Activated naive CD8-positive, alpha-beta T cell treated with anti-CD3 and anti-CD28 coated beads for 36 hours (primary cell): ENCODE results near the gene OR4D6. TPM values are rescaled to one million over a fixed set of nuclear protein-coding genes. Genes with fewer than 3 reads are reported as not detected.

Source experiments
- DNase-seq: peaks from one replicate; pipeline ENCODE4 v3.0.0; 2021
- H3K27ac Mint-ChIP-seq: one replicate; pipeline ENCODE4 v1.8.0; 2022; ENCODE audit warnings: mild to moderate bottlenecking, moderate library complexity, mixed read lengths
- H3K27me3 Mint-ChIP-seq: one replicate; pipeline ENCODE4 v1.8.0; 2022; ENCODE audit warnings: mild to moderate bottlenecking, mixed read lengths
- H3K36me3 Mint-ChIP-seq: one replicate; pipeline ENCODE4 v1.8.0; 2021; ENCODE audit warnings: mild to moderate bottlenecking, mixed read lengths
- H3K4me1 Mint-ChIP-seq: one replicate; pipeline ENCODE4 v1.8.0; 2021; ENCODE audit warnings: mixed read lengths
- H3K4me3 Mint-ChIP-seq: one replicate; pipeline ENCODE4 v1.8.0; 2022; ENCODE audit warnings: mild to moderate bottlenecking, moderate library complexity, mixed read lengths
- H3K9me3 Mint-ChIP-seq: one replicate; pipeline ENCODE4 v1.8.0; 2022; ENCODE audit warnings: mixed read lengths
- total RNA-seq, 2 experiments: library from RNA; stranded (reverse); gene quantifications; one replicate each; pipeline ENCODE4 v1.2.3, GENCODE V29; 2021

OR4D6 gene
- total RNA-seq, 2 experiments from 2014 or later, result not detected

- DNase-seq, result no peak
- H3K36me3 Mint-ChIP-seq, result no peaks in the 10 kb centered on the region
- no peak overlapping the region for H3K27ac Mint-ChIP-seq
- no peaks in the 10 kb centered on the region for H3K4me1 Mint-ChIP-seq
- peaks cover 24% of the 10 kb centered on the region for H3K27me3 Mint-ChIP-seq
- no peaks in the 10 kb centered on the region for H3K9me3 Mint-ChIP-seq
- no peak overlapping the region for H3K4me3 Mint-ChIP-seq
Observed at GRCh38 chr11:59463190-59463641, 6.5 kb downstream of the OR4D6 start.

DNA sequence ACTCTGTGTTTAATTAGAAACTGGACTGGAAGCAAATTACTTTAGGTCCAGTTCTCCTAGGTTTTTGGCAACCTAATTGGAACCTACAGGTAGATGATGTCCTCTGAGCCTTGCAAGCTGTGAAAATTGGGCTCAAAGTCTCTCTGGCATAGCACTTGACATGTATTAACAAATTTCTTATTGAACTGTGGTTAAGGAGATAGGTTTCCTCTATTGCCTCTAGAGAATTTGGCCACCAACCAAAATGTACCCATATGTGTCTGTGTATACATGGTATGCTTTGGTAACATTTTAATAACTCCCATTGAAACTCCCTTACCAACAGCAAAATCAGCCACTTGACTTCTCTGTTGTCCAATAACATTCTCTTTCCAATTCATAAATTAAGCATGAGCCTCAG is 16.3 kb downstream of the OR4D6 start, which contains the start of gene OR4D10:
Gene OR4D10, plus strand, starts transcription at position 301 of the 400 bp plus-strand sequence. CDS start 4,115 bp downstream, outside the sequence.
- H3K27ac Mint-ChIP-seq, result no peak within 1 kb of the TSS
- no peaks in the 10 kb centered on the region for H3K9me3 Mint-ChIP-seq
- H3K4me3 Mint-ChIP-seq, result no peak within 1 kb of the TSS
- peaks cover 26% of the 10 kb centered on the region for H3K27me3 Mint-ChIP-seq
- H3K36me3 Mint-ChIP-seq, result no peaks in the 10 kb centered on the region
- H3K4me1 Mint-ChIP-seq, result no peaks in the 10 kb centered on the region
- no peak for DNase-seq

- H3K27ac Mint-ChIP-seq, result no peak overlapping the region
- no peaks in the 10 kb centered on the region for H3K36me3 Mint-ChIP-seq
- H3K4me3 Mint-ChIP-seq, result no peak overlapping the region
- DNase-seq, result no peak
- peaks cover 20% of the 10 kb centered on the region for H3K27me3 Mint-ChIP-seq
- H3K4me1 Mint-ChIP-seq, result no peaks in the 10 kb centered on the region
- H3K9me3 Mint-ChIP-seq, result no peaks in the 10 kb centered on the region
Observed at GRCh38 chr11:59475176-59475575, 18.4 kb downstream of the OR4D6 start.

- H3K9me3 Mint-ChIP-seq, result no peaks in the 10 kb centered on the region
- H3K36me3 Mint-ChIP-seq, result no peaks in the 10 kb centered on the region
- H3K27me3 Mint-ChIP-seq, result peaks cover 6% of the 10 kb centered on the region
- H3K27ac Mint-ChIP-seq, result no peak overlapping the region
- no peak for DNase-seq
- H3K4me1 Mint-ChIP-seq, result no peaks in the 10 kb centered on the region
- H3K4me3 Mint-ChIP-seq, result no peak overlapping the region
Observed at GRCh38 chr11:59479906-59480305, 23.1 kb downstream of the OR4D6 start.

GRCh38 chr11:59480359-59480758 is 23.6 kb downstream of the OR4D6 start:
- no peak for DNase-seq
- Mint-ChIP-seq H3K9me3 (no peaks in the 10 kb centered on the region), H3K4me1 (no peaks in the 10 kb centered on the region), H3K27me3 (peaks cover 6% of the 10 kb centered on the region), H3K27ac (no peak overlapping the region), H3K36me3 (no peaks in the 10 kb centered on the region), H3K4me3 (no peak overlapping the region)

GRCh38 chr11:59501931-59502330 is 45.2 kb downstream of the OR4D6 start:
- no peak for DNase-seq
- no peaks in the 10 kb centered on the region for H3K9me3 Mint-ChIP-seq
- no peak overlapping the region for H3K4me3 Mint-ChIP-seq
- H3K27me3 Mint-ChIP-seq, result peaks cover 10% of the 10 kb centered on the region
- H3K27ac Mint-ChIP-seq, result no peak overlapping the region
- H3K36me3 Mint-ChIP-seq, result no peaks in the 10 kb centered on the region
- peaks cover 8% of the 10 kb centered on the region for H3K4me1 Mint-ChIP-seq

DNA sequence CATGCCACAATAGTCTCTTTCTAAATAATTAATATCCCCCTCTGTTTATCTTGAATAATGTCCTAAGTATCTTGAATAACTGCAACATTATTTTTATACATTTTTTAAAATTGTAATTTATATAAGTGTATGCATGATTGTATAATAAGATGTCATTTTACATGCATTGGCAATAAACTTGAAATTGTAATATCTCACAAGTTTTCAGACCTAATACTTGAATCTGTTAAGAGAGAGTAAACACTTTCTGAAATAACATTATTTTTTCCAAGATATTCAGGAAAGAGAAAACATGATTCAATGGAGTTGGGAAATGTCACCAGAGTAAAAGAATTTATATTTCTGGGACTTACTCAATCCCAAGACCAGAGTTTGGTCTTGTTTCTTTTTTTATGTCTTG is 46.5 kb downstream of the OR4D6 start, which contains the start of gene OR4D11:
Gene OR4D11, plus strand, starts transcription at position 301 of the 400 bp plus-strand sequence. Its CDS starts 0 bp downstream, at position 301.
- Mint-ChIP-seq H3K9me3 (no peaks in the 10 kb centered on the region), H3K27me3 (peaks cover 10% of the 10 kb centered on the region), H3K4me1 (peaks cover 8% of the 10 kb centered on the region), H3K4me3 (no peak within 1 kb of the TSS), H3K36me3 (no peaks in the 10 kb centered on the region), H3K27ac (no peak within 1 kb of the TSS)
- DNase-seq, result no peak

Other genes with a start within 250 kb of the OR4D6 start
- under 1 TPM; 0.62 to 0.70 TPM for gene MPEG1, start 244.0 kb upstream of the OR4D6 start, total RNA-seq
- not detected for gene OR5AN1, start 98.1 kb upstream of the OR4D6 start, total RNA-seq
- gene OR5A2, start 30.5 kb upstream of the OR4D6 start, total RNA-seq, result not detected
- gene OR5A1, start 20.5 kb upstream of the OR4D6 start, total RNA-seq, result not detected
- gene OR4D10, start 16.4 kb downstream of the OR4D6 start, total RNA-seq, result not detected
- not detected for gene OR4D11, start 46.6 kb downstream of the OR4D6 start, total RNA-seq
- gene OR4D9, start 54.6 kb downstream of the OR4D6 start, total RNA-seq, result not detected
- 10 to 100 TPM; 39.4 to 39.6 TPM for gene OSBP, start 158.8 kb downstream of the OR4D6 start, total RNA-seq
- 10 to 100 TPM; 60.8 to 66.9 TPM for gene PATL1, start 212.1 kb downstream of the OR4D6 start, total RNA-seq